ENCODE results near the gene ZBTB34. TPM values are rescaled to one million over a fixed set of nuclear protein-coding genes. Genes with fewer than 3 reads are reported as not detected.

ZBTB34 gene
- total and polyA plus RNA-seq, 2 donors from 2014 or later, result 2.5 to 12.5 TPM

GRCh38 chr9:126914458-126915280, 54.2 kb downstream of the ZBTB34 start, which contains the start of gene RALGPS1:
RALGPS1 (plus strand) TSS chr9:126914782; CDS start chr9:126962290, 47,508 bp downstream.
- Histone ChIP-seq H3K27me3 (ENCODE audit: control insufficient read depth, insufficient read depth, low read length) (no peaks in the 10 kb centered on the region), H3K27ac (ENCODE audit: low read depth in 2 of 2, low read length in 2 of 2) (peak within 1 kb of the TSS in 1 of 2 donors; percentile 65), H3K4me3 (ENCODE audit: low read length in 3 of 3) (peak within 1 kb of the TSS; percentile 21 to 47 (median 37)), H3K9me3 (ENCODE audit: control insufficient read depth in 2 of 3, insufficient read depth in 1 of 3, low read length in 3 of 3) (no peaks in the 10 kb centered on the region), H3K4me1 (ENCODE audit: control insufficient read depth in 2 of 3, insufficient read depth in 2 of 3, low read depth in 1 of 3, low read length in 3 of 3) (peaks cover 0 to 5% (median 3%) of the 10 kb centered on the region in 3 donors), H3K36me3 (ENCODE audit: control insufficient read depth in 2 of 3, insufficient read depth in 3 of 3, low read length in 3 of 3) (no peaks in the 10 kb centered on the region), H3K9ac (ENCODE audit: low read length in 3 of 3) (peak within 1 kb of the TSS in 1 of 3 donors; percentile 12)
- DNase-seq (peak; percentile 96 to 98 (median 97)), FAIRE-seq (no peak)
- intact Hi-C loops (cut with DNase I), result no loop called here
- TF ChIP-seq, protein P1, sequence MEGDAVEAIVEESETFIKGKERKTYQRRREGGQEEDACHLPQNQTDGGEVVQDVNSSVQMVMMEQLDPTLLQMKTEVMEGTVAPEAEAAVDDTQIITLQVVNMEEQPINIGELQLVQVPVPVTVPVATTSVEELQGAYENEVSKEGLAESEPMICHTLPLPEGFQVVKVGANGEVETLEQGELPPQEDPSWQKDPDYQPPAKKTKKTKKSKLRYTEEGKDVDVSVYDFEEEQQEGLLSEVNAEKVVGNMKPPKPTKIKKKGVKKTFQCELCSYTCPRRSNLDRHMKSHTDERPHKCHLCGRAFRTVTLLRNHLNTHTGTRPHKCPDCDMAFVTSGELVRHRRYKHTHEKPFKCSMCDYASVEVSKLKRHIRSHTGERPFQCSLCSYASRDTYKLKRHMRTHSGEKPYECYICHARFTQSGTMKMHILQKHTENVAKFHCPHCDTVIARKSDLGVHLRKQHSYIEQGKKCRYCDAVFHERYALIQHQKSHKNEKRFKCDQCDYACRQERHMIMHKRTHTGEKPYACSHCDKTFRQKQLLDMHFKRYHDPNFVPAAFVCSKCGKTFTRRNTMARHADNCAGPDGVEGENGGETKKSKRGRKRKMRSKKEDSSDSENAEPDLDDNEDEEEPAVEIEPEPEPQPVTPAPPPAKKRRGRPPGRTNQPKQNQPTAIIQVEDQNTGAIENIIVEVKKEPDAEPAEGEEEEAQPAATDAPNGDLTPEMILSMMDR (IDR thresholded peaks at IDR 0.05; ENCODE audit: borderline replicate concordance, extremely low read depth, insufficient read depth), result no peak

GRCh38 chr9:126915281-126915816, 54.9 kb downstream of the ZBTB34 start:
- H3K9ac ChIP-seq (ENCODE audit: low read length in 3 of 3), result peak overlapping the region in 1 of 3 donors; percentile 12
- H3K36me3 ChIP-seq (ENCODE audit: control insufficient read depth in 2 of 3, insufficient read depth in 3 of 3, low read length in 3 of 3), result no peaks in the 10 kb centered on the region
- peak overlapping the region; percentile 21 to 45 (median 37) for H3K4me3 ChIP-seq (ENCODE audit: low read length in 3 of 3)
- no peak overlapping the region for H3K27ac ChIP-seq (ENCODE audit: low read depth in 2 of 2, low read length in 2 of 2)
- no peak for FAIRE-seq
- TF ChIP-seq, protein P1 (IDR thresholded peaks at IDR 0.05; ENCODE audit: borderline replicate concordance, extremely low read depth, insufficient read depth), result no peak
- peaks cover 0 to 5% (median 3%) of the 10 kb centered on the region in 3 donors for H3K4me1 ChIP-seq (ENCODE audit: control insufficient read depth in 2 of 3, insufficient read depth in 2 of 3, low read depth in 1 of 3, low read length in 3 of 3)
- peak; percentile 61 to 92 (median 79) for DNase-seq
- intact Hi-C loops (cut with DNase I), result no loop called here
- no peaks in the 10 kb centered on the region for H3K27me3 ChIP-seq (ENCODE audit: control insufficient read depth, insufficient read depth, low read length)
- no peaks in the 10 kb centered on the region for H3K9me3 ChIP-seq (ENCODE audit: control insufficient read depth in 2 of 3, insufficient read depth in 1 of 3, low read length in 3 of 3)

DNA sequence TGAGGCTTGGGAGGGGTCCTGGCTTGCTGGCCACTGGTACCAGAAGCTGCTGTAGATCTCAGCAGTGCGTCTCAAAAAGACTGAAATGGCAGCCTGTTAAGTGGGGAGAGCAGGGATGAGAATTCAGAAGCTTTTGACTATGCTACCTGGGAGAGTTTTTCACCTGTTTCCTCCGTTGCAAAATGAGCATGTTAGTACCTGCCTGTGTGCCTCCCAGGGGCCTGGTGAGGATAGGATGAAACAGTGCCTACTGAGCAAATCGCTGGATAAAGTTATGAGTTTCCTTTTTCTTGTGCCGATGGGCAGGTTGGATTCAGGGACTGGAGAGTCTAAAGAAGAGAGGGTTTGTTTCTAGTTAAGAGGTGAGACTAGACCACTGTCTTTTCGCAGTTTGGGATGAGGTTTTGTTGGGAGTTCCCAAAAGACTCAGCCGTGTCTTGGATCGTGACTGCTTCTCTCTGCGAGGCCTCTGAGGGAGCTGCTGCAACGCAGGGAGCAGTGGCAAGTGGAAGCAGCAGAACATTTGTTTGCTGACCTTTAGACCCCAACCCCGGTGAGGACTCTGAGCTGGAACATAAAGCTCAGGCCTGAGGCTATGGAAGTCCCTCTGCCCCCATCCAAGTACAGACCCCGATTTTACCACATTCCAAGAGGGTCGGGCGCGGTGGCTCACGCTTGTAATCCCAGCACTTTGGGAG, 55.6 kb downstream of the ZBTB34 start:
- peaks cover 0 to 5% (median 3%) of the 10 kb centered on the region in 3 donors for H3K4me1 ChIP-seq (ENCODE audit: control insufficient read depth in 2 of 3, insufficient read depth in 2 of 3, low read depth in 1 of 3, low read length in 3 of 3)
- TF ChIP-seq, protein P1 (IDR thresholded peaks at IDR 0.05; ENCODE audit: borderline replicate concordance, extremely low read depth, insufficient read depth), result no peak
- H3K27me3 ChIP-seq (ENCODE audit: control insufficient read depth, insufficient read depth, low read length), result no peaks in the 10 kb centered on the region
- peak overlapping the region; percentile 21 to 45 (median 37) for H3K4me3 ChIP-seq (ENCODE audit: low read length in 3 of 3)
- DNase-seq (peak in 4 of 5 donors; percentile 37 to 62 (median 48)), FAIRE-seq (no peak)
- intact Hi-C loops (cut with DNase I), result no loop called here
- H3K9ac ChIP-seq (ENCODE audit: low read length in 3 of 3), result peak overlapping the region in 1 of 3 donors; percentile 12
- H3K36me3 ChIP-seq (ENCODE audit: control insufficient read depth in 2 of 3, insufficient read depth in 3 of 3, low read length in 3 of 3), result no peaks in the 10 kb centered on the region
- no peaks in the 10 kb centered on the region for H3K9me3 ChIP-seq (ENCODE audit: control insufficient read depth in 2 of 3, insufficient read depth in 1 of 3, low read length in 3 of 3)
- H3K27ac ChIP-seq (ENCODE audit: low read depth in 2 of 2, low read length in 2 of 2), result peak overlapping the region in 1 of 2 donors; percentile 9

All from kidney (tissue), 14 donors.